GM21526 (cell line): ENCODE measurements around the gene ITPRID1.

Experiments used
- ATAC-seq: cut with Tn5 transposase; IDR thresholded peaks from one replicate; pipeline ENCODE4 v1.9.1; 2021; ENCODE audit warnings: moderate library complexity; ENCODE audit not compliant: unreplicated experiment, low FRiP score

ITPRID1 gene

DNA sequence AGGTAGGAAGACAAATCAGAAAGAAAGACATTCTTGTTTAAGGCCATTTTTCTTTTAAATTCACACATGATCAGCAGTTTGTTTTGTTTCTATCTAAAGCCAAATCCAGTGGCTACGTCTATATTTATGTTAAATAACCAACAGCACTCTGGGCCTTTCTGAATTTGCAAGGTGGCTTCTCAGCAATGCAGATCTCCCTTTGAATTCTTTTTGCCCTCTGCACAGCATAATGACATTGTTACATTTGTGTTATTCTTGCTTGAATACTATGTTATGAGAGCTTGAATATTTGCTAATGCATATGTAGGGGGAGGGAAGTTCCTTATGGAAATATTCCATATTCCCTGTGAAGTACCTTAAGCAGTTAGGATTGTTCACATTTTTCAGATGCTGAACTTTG is 99.7 kb downstream of the ITPRID1 start:
- ATAC-seq: no peak

DNA sequence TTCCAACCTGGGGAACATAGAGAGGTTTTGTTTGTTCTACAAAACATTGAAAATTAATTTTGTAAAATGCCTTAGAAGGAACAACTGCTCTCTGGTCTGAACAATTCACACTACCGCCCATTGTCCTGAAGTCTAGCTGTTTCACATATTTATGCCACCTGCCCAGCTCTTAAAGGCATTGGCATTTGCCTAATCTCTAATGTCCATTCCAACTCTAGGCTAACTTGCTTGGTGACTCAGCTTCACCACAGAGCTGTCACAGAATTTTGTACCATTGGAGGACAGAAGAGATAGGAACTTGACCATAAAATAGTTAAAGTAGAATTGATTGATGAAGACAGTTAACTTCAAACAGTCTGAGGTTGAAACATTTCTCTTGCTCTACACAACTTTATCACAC is 119.6 kb downstream of the ITPRID1 start:
- ATAC-seq: no peak

GRCh38 chr7:31633894-31634494 is 120.1 kb downstream of the ITPRID1 start:
- no peak for ATAC-seq

GRCh38 chr7:31640381-31640780 is 126.5 kb downstream of the ITPRID1 start:
- ATAC-seq: no peak

GRCh38 chr7:31642681-31643115 is 128.8 kb downstream of the ITPRID1 start:
- no peak for ATAC-seq

DNA sequence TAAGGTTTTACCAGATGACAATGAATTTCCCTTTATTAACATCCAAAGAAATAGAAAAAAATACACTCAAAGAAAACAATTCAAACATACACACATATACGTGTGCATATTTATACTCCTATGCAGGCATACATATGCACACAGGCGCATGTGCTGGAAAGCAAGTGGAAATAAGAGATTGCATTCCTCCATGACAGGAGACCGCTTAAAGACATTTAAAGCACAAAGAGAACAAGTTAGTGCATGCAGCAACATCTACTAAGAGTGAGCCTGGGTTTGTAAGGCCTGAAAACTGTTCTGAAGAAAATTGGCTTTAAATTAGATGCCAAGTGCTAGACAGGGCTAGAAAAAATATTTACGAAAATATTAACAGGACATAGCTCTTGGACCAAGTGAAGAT is 133.1 kb downstream of the ITPRID1 start:
- no peak for ATAC-seq

GRCh38 chr7:31647511-31647910 is 133.6 kb downstream of the ITPRID1 start:
- no peak for ATAC-seq

- no peak for ATAC-seq
Measured at GRCh38 chr7:31648288-31648687, 134.4 kb downstream of the ITPRID1 start.

DNA sequence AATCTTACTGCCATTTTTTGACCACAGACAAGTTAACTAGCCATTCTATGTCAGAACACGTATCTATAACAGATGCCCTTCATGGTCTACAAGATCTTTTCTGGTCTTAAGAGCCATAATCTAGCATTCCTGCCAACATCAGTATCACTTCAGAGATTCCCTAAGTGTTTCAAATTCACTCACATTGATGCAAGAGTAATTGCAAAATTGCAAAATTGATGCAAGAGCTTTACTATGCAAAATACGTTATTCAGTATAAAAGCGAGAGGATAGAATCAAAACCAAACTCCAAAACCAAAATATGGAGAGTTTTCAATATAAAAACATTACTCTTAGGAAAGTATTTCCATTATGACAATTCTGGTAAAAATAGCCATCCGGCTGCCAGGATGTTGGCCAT is 135.0 kb downstream of the ITPRID1 start:
- ATAC-seq: no peak

DNA sequence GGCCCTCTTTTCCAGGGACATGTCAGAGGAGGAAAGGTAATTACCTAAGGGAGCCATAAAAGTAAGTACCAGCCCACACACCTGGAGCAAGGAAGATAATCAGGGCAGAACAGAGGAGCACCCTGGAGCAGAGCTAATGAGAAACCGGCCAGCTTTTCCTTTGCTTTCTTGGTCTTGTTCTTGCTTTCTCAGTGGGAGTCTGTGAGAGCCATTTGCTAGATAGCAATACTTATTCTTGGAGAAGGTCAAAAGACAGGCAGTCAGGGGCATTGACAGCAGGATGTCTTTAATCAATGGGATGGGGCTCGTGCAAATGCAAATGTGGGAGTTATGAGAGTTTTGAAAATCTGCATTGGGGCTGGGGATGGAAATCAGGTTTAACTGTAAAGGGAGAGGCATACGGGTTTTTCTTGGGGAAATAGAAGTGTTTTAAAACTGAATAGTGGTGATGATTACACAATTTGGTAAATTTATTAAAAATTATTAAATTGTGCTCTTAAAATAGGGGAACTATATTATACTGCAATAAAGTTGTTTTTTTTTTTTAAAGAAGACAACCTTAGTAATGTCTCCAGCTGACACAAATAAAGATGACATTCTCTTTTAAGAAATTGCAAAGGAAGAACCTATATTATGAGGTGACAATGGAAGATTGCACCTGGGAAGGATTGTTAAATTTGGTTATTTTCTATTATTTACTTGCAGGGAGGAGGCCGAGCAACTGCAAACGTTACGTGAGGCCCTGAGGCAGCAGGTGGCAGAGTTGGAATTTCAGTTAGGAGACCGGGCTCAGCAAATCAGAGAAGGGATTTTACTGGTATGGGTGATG is 137.6 kb downstream of the ITPRID1 start:
- ATAC-seq: no peak

DNA sequence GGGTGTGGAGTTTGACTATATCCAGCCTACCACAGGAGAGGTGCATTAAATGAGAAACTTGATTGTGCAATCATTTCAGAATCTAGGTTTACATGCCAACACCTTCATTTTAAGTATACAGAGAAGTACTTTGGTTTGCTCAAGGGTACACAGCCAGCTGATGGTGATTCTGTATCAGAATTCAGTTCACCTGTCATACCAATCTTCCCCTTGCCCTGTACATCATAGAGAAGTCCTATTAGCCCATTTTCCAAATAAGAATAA is 138.1 kb downstream of the ITPRID1 start:
- ATAC-seq: no peak

DNA sequence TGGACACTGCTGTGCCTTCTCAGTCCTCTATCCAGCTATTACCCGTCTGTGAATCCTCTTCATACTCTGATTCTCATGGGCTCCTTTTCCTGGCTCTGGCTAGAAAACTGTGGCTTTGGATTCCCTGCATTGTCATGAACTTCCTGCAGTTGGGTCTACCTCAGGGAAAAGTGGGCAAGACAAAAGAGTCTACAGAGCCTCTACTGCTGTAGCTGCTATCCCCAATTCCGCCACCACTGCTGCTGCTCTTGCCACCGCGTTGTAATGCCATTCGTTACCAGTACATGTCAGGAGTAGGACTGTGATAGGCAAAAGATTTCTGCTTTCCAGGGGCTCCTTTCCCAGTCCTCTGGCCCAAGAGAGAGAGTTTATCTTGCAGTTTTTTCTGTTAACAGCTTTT is 149.2 kb downstream of the ITPRID1 start:
- ATAC-seq: no peak

DNA sequence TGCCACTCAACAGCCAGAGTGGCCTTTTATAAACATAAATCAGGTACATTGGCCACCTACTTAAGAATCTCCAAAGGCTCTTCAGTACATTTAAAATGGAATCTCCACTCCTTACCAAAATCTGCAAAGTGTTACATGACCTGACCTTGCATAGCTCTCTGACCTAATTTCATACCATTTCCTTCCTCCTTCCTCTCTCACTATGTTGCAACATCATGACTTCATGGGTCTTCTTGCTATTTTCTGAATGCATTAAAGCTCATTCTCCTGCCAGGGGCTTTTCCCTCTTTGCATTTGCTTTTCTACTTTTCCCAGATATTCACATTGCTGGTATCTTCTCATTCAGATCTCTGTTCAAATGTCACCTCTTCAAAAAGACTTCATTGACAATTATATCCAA is 151.0 kb downstream of the ITPRID1 start:
- no peak for ATAC-seq

DNA sequence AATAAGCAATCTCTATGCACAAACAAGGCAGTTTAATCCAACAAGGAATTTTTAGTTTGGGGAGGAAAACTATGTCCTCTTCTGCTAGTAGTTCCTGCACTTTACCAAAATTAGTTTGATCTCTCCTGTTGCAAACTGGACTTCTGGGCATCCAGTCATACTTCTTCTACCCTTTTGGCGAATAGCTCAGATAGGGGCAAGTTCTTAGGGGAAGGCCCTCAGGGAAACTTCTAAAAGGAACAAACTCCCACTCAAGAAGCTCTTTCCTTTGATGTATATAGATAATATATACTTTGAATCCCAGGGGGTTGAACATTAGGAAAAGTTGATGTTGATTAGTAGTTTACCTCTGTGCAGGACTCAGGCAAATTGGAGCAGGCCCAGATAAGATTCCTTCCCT is 151.7 kb downstream of the ITPRID1 start:
- ATAC-seq: no peak

DNA sequence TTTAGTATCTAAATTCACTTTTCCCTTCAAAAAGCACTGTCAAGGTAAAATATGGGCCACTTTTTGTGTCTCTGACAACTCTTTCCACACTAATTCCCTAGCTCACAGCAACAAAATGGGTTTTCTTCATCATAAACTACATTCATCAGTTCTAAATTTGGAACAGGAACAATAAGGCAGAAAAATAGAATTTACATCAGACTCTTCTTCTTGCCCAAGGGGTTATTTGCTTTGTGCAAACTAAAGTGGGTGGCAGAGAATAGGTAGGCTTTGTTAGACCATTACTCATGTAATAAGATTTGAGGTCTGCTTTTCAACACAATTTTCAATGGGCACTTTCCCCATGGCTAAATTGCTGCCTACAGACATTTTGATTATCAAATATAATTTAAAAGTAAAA is 155.6 kb downstream of the ITPRID1 start:
- ATAC-seq: no peak

- ATAC-seq: no peak
Measured at GRCh38 chr7:31679574-31680305, 165.8 kb downstream of the ITPRID1 start.

DNA sequence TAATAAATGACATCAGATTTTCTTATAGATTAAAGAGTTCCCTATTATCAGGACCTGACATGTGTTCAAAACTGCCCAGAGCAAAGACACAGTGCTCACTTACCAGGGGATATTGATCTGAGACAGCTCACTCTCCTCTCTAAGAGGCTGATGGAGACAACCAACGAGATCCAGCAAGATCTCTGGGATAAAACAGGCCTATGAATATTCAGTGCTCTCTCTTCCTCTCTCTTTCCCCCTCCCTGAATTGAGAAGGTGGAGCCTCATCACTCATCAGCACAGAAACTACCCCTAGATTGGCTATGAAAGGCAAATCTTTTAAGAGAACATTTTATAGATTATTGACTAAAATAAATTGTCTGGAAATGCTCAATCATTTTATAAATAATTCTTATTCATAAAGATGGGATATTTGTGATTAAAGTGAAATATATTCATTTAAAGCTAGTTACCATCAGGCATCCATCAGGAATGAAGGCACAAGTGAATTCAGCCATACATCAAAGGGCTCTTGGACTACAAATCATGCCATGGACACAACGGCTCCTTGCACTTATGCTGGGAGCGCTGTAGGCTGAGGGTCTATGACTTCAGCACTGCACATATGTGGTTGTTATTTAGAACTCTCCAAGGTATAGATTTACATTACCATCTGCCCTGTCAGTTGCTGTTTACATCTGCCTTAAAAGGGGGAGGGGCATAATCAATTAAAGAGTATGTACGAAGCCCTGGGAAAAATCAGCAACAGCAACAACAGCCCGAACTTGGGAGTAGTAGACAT is 169.7 kb downstream of the ITPRID1 start:
- no peak for ATAC-seq

GRCh38 chr7:31687024-31687748 is 173.3 kb downstream of the ITPRID1 start, which contains the start of gene PPP1R17:
PPP1R17 (plus strand) TSS chr7:31687215; CDS start chr7:31692442, 5,227 bp downstream.
- no peak for ATAC-seq

DNA sequence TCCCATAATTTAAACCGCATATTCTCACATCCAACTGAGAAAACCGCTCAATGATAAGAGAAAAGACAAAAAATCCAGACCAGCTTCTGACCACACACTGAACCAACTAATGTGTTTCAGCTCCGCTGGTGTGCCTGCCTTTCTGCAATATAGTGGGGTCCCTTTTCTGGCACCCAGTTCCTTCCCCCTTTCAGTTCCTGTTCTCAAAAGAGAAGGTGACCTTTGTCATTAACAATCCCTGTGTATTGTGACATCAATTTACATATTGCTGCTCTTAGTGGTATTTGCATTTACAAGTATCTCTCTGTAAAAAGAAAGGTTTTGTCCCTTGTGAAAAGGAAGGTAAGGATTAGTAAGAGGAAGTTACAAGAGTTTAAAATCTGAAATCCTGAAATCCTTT is 174.5 kb downstream of the ITPRID1 start:
- no peak for ATAC-seq

DNA sequence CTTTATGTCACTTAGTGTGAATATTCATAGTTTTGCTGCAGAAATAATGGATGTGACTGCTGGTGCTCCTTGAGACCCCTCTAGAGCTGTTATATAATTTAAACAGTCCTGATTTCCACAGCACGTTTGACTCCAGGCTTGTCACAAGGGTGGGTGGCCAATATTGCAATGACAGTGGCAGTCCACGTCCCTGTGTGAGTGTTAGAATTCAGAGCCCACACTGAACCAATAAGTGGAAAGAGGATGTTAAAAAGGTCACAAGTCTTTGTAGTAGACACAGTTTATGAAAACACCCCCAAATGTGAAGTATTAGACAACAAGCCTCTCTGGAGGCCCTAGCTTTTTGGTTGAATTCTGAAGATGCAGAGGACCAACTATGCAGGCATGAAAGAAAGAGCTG is 175.1 kb downstream of the ITPRID1 start:
- no peak for ATAC-seq
